SKM-1 (cell line): Measurements from ENCODE around the gene FCHSD2.
"Not testable (repeated sequence)": the region's sequence is repeated elsewhere in the genome, so short reads cannot be mapped to it uniquely, and the experiment has no call there.

Experiments used
- DNase-seq: peaks from one replicate; lab custom pipeline; 2025; ENCODE audit not compliant: unreplicated experiment; lab: John Stamatoyannopoulos, UW

The FCHSD2 gene

DNA sequence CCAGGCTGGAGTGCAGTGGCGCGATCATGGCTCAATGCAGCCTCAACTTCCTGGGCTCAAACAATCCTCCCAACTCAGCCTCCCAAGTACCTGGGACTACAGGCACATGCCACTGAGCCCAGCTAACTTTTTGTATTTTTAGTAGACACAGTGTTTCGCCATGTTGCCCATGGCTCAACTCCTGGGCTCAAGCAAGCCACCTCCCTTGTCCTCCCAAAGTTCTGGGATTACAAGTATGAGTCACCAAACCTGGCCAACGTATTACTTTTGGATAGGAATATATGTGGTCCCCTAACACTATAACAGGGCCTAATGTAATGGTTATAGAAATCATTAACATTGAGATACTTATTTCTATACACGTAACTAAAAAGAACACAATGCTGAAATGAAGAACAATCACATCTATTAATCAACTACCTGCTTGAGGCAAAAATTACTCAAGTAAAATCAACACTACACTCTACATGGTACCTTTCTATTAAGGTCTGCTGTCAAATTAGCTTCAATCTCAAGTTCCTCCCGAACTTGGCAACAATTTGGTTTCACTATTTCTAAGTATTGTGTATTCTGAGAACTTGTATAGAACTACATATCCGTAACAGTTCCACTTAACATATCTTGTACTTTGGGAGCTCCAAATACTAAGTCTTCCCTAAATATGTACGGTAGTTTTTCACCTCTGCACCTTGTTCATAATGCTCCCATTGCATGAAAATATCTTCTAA is 124.9 kb downstream of the FCHSD2 start:
- no peak for DNase-seq

DNA sequence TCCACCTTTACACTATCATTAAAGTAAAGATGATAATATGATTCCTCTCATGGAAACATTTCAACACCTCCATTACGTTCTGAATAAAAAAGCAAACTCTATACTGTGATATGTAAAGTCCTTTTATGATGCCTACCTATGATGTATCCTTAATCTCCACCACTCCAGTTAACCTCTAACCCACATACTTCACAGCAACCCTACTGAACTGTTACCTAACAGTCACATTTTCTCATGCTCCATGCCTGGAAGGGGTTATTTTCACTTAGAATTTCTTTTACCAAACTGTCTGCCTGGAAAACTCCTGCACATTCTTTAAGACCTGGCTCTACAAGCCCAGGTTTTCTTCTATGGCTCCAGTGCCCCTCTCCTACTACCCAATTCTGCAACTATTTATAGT is 129.1 kb downstream of the FCHSD2 start:
- DNase-seq: no peak

GRCh38 chr11:73012121-73012863 is 129.8 kb downstream of the FCHSD2 start:
- no peak for DNase-seq

- no peak for DNase-seq
Observed at GRCh38 chr11:73011126-73011817, 130.8 kb downstream of the FCHSD2 start.

DNA sequence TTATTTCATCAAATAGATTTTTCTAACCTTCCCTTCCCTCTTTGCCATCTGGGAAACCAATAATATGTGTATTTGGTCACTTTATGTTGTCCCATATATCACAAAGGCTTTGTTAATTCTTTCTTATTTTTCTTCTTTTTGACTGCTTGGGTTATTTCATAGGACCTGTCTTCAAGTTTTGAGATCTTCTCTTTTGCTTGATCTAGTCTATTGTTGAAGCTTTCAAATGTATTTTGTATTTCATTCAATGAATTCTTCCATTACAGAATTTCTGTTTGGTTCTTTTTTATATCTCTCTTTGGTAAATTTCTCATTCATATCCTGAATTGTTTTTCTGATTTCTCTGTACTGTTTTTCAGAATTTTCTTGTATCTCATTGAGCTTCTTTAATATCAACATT is 132.1 kb downstream of the FCHSD2 start:
- no peak for DNase-seq

- DNase-seq: no peak
Observed at GRCh38 chr11:73004088-73004487, 138.0 kb downstream of the FCHSD2 start.

- DNase-seq: no peak
Observed at GRCh38 chr11:73003088-73003487, 139.0 kb downstream of the FCHSD2 start.

DNA sequence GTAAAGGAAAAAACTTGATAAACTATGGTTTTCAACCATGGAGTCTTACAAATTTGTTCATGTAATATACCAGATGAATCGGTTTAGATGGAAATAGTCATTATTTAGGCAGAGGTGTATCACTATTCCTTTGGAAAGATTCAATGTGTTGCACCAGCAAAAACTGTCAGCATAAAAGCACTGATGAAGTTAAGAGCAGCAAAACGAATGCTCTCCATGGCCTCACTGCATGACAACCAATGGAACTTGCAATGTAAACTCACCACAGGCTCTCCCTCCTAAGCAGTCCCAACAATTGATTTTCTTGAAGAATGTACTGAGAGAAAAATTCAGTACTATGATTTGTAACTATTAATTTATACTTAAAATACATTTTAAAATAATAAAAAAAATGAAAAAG is 139.9 kb downstream of the FCHSD2 start:
- DNase-seq: no peak

- no peak for DNase-seq
Observed at GRCh38 chr11:73001615-73002014, 140.5 kb downstream of the FCHSD2 start.

DNA sequence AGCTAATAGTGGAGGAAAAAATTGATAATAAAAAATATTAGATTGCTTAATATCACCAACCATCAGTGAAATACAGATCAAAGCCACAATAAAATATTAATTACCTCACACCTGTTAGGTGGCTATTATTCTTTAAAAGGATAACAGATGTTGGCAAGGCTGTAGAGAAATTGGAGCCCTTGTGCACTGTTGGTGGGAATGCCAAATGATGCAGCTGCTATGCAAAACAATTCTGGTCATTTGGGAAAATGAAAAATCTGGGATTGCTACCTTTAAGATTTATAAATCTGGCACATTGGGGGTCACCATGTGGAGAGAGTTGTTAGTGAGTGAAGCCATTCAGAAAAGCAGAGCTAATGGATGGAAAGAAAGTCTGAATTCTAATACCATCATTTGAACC is 143.4 kb downstream of the FCHSD2 start:
- no peak for DNase-seq

DNA sequence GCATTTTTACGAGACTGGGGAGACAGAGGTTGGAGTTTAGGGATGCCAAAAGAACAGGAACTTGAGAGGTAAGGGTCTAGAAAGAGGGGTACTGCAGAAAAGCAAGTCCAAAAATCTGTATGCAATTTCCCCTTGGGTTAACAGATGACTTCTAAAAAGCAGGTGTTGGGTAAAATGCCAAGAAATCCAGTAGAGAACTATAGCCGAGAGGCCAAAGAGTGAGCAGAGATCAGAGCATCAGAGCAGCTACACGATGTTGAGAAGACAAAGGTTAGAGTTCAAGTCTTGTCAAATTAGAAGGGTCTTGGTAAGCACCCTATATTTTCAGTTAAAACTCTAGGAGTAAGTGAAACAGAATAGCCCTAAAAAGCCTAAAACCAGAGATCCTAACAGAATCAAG is 145.2 kb downstream of the FCHSD2 start:
- no peak for DNase-seq

DNA sequence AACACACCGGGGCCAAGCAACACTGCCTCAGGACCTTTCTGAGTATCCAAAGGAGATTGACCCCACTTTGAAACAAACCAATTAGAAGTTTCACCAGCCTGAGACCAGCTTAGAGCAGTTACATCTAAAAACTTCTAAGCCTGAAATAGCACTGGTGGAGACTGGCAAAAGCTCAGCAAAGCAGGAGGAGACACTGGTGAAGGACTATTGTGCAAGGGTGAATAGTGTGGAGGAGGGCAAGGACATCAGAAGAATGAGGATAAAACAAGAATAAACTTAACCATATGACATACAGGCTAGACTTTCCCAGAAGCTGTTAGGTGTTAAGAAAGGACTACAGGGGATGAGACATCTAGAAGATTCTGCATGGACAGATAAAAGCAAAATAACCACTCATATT is 152.4 kb downstream of the FCHSD2 start:
- DNase-seq: no peak

GRCh38 chr11:72988821-72989220 is 153.3 kb downstream of the FCHSD2 start:
- no peak for DNase-seq

- no peak for DNase-seq
Observed at GRCh38 chr11:72985645-72986044, 156.5 kb downstream of the FCHSD2 start.

- DNase-seq: no peak
Observed at GRCh38 chr11:72984453-72985077, 157.6 kb downstream of the FCHSD2 start.

DNA sequence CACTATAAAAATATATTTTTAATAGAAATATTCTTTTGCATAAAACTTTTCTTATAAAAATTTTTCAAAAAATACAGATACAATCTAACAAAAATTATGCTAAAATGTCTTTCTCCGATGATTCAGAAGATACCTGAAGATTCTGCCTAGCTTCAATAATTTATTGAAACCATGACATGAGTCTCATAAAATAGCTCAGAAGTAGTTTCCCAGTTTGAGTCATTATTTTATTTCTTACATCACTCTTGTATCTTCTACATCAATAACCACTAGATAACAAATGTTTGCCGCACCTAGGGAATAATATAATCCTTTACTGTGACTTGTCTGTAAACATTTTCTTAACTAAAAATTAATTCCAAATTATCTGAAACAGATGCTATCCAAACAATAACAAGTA is 158.6 kb downstream of the FCHSD2 start:
- no peak for DNase-seq

GRCh38 chr11:72981971-72982685 is 160.0 kb downstream of the FCHSD2 start:
- no peak for DNase-seq

GRCh38 chr11:72981080-72981479 is 161.0 kb downstream of the FCHSD2 start:
- no peak for DNase-seq

DNA sequence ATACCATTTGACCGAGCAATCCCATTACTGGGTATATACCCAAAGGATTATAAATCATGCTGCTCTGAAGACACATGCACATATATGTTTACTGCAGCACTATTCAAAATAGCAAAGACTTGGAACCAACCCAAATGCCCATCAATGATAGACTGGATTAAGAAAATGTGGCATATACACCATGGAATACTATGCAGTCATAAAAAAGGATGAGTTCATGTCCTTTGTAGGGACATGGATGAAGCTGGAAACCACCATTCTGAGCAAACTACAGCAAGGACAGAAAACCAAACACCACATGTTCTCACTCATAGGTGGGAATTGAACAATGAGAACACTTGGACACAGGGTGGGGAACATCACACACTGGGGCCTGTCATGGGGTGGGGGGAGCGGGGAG is 164.3 kb downstream of the FCHSD2 start:
- not testable (repeated sequence) for DNase-seq

- not testable (repeated sequence) for DNase-seq
Observed at GRCh38 chr11:72976522-72976892, 165.6 kb downstream of the FCHSD2 start.
